Bladder microvascular endothelial cell (primary cell): Measurements from ENCODE around the gene KRT6C. TPM values are rescaled to one million over a fixed set of nuclear protein-coding genes. Genes with fewer than 3 reads are reported as not detected.

Source experiments
- total RNA-seq: library from RNA; depleted of rRNA; stranded (reverse); fragments of >200 nt; gene quantifications from 2 replicates; pipeline ENCODE4 v1.2.3, GENCODE V29; 2014

The KRT6C gene
- total RNA-seq = not detected in 2 replicates

DNA sequence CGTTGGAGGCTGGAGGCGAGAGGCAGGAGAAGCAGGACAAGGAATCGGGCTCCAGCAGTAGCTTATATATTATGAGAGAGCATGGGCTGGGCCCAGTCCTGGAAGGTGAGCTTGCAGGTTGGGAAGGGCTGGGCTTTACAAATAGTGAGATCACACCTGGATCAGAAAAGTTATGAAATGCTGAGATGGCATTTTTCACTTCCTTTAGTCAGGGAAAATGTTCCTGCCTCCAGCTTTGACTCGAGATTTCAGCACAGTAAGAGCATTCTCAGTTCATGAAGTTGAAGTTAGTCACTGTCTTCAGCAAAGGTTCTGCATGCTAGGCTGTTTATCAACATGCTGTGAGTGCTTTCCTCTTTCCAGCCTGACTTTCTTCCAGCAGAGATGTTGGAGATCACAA, at the start of gene KRT6C:
KRT6C (minus strand) TSS at position 38 of the 400 bp plus-strand sequence. CDS start 68 bp downstream, outside the sequence.

DNA sequence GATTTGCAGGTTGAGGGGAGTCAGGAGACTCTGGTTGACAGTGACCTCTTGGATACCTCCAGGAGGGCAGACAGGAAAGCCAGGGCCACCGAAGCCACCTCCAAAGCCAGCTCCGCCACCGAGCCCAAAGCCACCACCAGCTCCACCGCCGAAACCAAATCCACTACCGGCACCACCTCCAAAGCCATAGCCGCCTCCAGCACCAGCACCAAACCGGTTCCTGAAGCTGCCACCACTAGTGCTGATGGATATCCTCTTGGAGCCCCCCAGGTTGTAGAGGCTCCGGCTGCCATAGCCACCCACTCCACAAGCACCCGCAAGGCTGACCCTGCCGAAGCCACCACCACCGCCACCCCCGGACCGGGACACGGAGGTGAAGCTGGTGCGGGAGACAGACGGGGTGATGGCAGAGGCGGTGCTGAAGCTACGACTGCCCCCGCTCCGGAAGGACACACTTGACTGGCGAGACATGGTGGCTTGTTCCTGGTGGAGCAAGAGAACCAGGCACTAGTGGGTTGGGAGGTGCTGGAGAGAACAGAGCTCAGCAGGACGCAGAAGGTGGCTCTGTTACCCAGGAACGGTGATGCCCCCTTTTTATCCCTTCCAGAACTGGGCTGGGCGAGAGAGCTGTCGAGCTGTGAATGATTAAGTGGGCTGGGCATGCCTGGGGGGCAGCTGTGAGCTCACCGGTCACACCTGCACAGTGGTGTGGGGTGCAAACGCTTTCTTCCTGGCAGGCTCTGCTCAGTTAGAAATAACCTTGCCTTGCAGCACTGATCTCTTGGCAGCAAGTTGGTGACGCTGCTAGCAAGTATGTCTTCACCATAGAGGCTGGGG, 46.4 kb upstream of the KRT6C start, which contains the start of gene KRT5:
KRT5 (minus strand) TSS at position 569 of the 837 bp plus-strand sequence; CDS start at position 471, 98 bp downstream.

DNA sequence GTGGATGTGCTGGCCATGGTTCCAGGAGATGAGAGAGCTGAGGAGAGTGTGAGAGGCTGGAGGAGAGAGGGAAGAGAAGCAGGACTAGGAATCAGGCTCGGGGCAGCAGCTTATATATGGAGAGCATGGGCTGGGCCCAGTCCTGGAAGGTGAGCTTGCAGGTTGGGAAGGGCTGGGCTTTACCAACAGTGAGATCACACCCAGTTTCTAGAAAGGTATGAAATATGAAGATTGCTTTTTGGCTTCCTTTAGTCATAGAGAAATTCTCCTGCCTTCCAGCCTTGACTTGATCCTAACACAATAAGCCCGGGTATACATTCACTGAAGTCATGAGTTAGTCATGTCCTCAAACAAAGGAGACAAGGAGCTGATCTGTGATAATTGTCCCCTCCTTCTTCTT, 19.6 kb upstream of the KRT6C start, which contains the start of gene KRT6A:
KRT6A (minus strand) TSS at position 86 of the 400 bp plus-strand sequence; CDS start at position 17, 69 bp downstream.

DNA sequence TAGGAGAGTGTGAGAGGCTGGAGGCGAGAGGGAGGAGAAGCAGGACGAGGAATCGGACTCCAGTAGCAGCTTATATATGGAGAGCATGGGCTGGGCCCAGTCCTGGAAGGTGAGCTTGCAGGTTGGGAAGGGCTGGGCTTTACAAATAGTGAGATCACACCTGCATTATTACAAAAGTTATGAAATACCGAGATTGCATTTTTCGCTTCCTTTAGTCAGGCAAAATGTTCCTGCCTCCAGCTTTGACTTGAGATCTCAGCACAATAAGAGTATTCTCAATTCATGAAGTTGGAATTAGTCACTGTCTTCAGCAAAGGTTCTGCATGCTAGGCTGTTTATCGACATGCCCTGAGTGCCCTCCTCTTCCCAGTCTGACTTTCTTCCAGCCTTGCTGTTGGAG, 21.5 kb downstream of the KRT6C start, which contains the start of gene KRT6B:
KRT6B (minus strand) TSS at position 46 of the 400 bp plus-strand sequence. CDS start 68 bp downstream, outside the sequence.

DNA sequence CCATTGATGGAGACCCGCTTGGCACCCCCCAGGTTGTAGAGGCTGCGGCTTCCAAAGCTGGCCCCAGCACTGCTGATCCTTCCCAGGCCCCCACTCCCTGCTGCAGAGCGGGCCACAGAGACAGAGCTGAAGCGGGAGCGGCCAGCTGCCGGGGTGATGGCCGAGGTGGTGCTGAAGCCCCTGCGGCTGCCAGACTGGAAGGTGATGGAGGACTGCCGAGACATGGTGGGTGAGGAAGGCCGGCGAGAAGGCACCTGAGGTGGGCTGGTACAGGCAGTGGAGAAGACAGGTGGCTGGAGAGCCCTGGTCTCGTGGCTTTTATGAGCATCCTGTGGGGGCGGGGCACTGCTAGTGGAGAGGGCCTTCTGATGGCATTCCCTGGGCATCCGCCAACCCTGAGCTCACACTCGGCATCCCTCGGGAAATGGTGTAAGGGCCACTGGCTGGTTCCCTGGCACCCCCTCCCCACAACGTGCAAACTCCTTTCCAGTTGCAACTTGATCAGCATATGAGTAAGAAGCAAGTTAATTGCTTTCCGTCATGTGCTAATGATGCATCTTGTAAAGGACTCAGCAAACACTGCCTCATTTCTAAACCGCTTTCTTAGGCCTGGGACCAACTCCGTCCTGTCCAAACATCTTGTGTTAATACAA, 39.4 kb downstream of the KRT6C start, which contains the start of gene KRT75:
KRT75 (minus strand) TSS at position 291 of the 653 bp plus-strand sequence; CDS start at position 224, 67 bp downstream.

Other genes starting within 250 kb of the KRT6C start
- gene KRT7, start 240.6 kb downstream of the KRT6C start, total RNA-seq = 55.5 and 66.4 TPM in 2 replicates
- gene KRT86, start 199.2 kb downstream of the KRT6C start, total RNA-seq = 0.16 TPM in 1 of 2 replicates, not detected in the other
- gene KRT81, start 182.3 kb downstream of the KRT6C start, total RNA-seq = not detected in 2 replicates
- gene KRT83, start 152.4 kb downstream of the KRT6C start, total RNA-seq = not detected in 2 replicates
- not detected in 2 replicates for gene KRT85, start 106.3 kb downstream of the KRT6C start, total RNA-seq
- gene KRT84, start 88.2 kb downstream of the KRT6C start, total RNA-seq = not detected in 2 replicates
- gene KRT82, start 67.5 kb downstream of the KRT6C start, total RNA-seq = not detected in 2 replicates
- not detected in 2 replicates for gene KRT75, start 39.4 kb downstream of the KRT6C start, total RNA-seq
- 0.13 and 0.32 TPM in 2 replicates for gene KRT6B, start 21.7 kb downstream of the KRT6C start, total RNA-seq
- 0.76 and 0.97 TPM in 2 replicates for gene KRT6A, start 19.5 kb upstream of the KRT6C start, total RNA-seq
- gene KRT5, start 46.6 kb upstream of the KRT6C start, total RNA-seq = 0.31 and 0.65 TPM in 2 replicates
- gene KRT71, start 79.3 kb upstream of the KRT6C start, total RNA-seq = not detected in 2 replicates
- not detected in 2 replicates for gene KRT74, start 100.0 kb upstream of the KRT6C start, total RNA-seq
- gene KRT72, start 127.7 kb upstream of the KRT6C start, total RNA-seq = not detected in 2 replicates
- gene KRT73, start 144.8 kb upstream of the KRT6C start, total RNA-seq = not detected in 2 replicates
- not detected in 2 replicates for gene KRT2, start 178.4 kb upstream of the KRT6C start, total RNA-seq
- gene KRT1, start 206.6 kb upstream of the KRT6C start, total RNA-seq = not detected in 2 replicates
- not detected in 2 replicates for gene KRT77, start 229.7 kb upstream of the KRT6C start, total RNA-seq